ENCODE measurements around the gene HK1. TPM values are rescaled to one million over a fixed set of nuclear protein-coding genes. Genes with fewer than 3 reads are reported as not detected.
"Not testable (repeated sequence)": the region's sequence is repeated elsewhere in the genome, so short reads cannot be mapped to it uniquely, and the experiment has no call there.

HK1 gene
- total RNA-seq, 1 donor from 2014 or later, result 57.3 TPM

DNA sequence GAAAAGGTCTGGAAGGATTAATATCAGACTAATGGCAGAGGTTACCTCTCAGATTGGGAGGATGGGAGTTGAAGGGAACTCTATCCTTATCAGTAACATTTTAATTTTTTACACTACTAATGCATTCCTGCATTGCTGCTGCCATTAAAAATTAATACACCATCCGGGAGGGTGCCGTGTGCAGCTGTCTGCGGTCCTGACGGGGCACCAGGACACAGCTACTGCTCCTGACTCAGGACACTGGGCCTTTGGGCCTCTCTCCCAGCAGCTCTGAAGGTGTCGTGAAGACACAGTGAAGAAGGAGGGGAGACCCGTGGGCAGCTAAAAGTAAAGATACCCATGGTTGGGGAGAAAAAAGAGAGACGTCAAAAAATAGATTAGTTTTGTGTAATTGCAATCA lies 23.4 kb upstream of the HK1 start:
- no peak for DNase-seq (ENCODE audit: low spot score)

DNA sequence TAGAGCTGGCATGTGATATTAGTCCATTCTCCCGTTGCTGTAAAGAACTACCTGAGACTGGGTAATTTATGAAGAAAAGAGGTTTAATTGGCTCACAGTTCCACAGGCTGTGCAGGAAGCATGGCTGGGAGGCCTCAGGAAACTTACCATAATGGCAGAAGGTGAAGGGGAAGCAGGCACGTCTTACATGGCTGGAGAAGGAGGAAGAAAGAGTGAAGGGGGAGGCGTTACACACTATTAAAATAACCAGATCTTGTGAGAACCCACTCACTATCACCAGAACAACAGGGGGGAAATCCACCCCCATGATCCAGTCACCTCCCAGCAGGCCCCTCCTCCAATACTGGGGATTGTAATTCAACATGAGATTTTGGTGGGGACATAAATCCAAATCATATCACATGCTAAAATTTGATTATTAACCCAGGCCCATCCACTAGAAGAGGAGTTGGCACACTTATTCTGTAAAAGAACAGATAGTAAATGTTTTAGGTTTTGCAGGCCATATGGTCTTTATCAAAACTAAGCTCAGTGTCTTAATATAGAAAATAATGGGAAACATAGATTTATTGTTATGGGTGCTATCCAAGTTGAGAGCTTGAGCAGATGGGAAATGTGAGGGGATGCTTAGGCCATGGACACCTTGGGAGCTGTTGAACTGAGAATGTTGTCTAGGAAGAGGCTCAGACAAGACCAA lies 18.6 kb upstream of the HK1 start:
- DNase-seq (ENCODE audit: low spot score), result peak; percentile 12

DNA sequence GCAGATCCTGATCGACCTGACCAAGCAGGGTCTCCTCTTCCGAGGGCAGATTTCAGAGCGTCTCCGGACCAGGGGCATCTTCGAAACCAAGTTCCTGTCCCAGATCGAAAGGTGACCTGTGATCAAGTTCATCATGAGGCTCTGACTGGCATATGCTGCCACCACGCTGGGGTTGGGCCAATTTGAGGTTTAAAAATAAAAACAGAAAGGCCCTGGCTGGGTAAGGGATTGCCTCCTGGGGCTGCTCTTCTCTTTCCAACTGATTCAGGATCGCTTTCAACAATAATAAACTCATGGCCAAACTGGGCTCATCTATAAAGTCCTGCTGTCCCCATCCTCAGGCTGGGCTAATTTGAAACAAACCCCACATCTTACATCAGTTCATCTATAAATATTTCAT lies 17.1 kb upstream of the HK1 start:
- no peak for DNase-seq (ENCODE audit: low spot score)

GRCh38 chr10:69262292-69262751 lies 16.0 kb upstream of the HK1 start:
- no peak for DNase-seq (ENCODE audit: low spot score)

DNA sequence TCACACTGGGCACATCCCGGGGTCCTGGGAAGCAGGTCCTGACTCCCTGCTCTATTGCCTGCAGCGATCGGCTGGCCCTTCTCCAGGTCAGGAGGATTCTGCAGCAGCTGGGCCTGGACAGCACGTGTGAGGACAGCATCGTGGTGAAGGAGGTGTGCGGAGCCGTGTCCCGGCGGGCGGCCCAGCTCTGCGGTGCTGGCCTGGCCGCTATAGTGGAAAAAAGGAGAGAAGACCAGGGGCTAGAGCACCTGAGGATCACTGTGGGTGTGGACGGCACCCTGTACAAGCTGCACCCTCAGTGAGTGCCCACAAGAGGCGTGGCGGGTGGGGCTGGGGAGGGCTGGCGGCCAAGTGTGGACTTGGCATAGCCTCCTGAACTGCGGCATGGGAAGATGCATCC lies 12.8 kb upstream of the HK1 start:
- no peak for DNase-seq (ENCODE audit: low spot score)

GRCh38 chr10:69268761-69269416 lies 9.4 kb upstream of the HK1 start:
- DNase-seq (ENCODE audit: low spot score), result no peak

- DNase-seq (ENCODE audit: low spot score), result no peak
These were observed 8.5 kb upstream of the HK1 start for GRCh38 chr10:69269761-69270160.

- no peak for DNase-seq (ENCODE audit: low spot score)
These were observed 7.3 kb upstream of the HK1 start for GRCh38 chr10:69270990-69271389.

- no peak for DNase-seq (ENCODE audit: low spot score)
These were observed 5.7 kb upstream of the HK1 start for GRCh38 chr10:69272624-69273023.

DNA sequence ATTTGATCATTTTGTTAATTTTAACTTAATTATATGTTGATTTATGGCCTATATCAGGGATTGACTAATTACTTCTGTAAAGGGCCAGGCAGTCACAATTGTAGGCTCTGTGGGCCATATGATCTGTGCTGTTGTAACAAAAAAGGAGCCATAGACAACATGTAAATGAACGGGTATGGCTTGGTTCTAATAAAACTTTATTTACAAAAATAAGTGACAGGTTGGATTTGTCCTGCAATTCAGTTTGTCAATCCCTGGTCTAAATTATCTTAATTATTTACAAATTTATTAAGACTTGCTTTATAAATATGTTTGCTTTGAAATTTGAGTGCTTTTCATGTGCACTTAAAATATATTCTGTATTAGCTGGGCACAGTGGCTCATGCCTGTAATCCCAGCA lies 2.9 kb upstream of the HK1 start:
- no peak for DNase-seq (ENCODE audit: low spot score)

GRCh38 chr10:69276503-69276902 lies 1.8 kb upstream of the HK1 start:
- DNase-seq (ENCODE audit: low spot score), result no peak

GRCh38 chr10:69279110-69279509 lies 814 bp downstream of the HK1 start:
- DNase-seq (ENCODE audit: low spot score), result no peak

- no peak for DNase-seq (ENCODE audit: low spot score)
These were observed 3.5 kb downstream of the HK1 start for GRCh38 chr10:69281507-69282413.

GRCh38 chr10:69284402-69284801 lies 6.1 kb downstream of the HK1 start:
- not testable (repeated sequence) for DNase-seq (ENCODE audit: low spot score)

- no peak for DNase-seq (ENCODE audit: low spot score)
These were observed 7.4 kb downstream of the HK1 start for GRCh38 chr10:69285699-69286098.

DNA sequence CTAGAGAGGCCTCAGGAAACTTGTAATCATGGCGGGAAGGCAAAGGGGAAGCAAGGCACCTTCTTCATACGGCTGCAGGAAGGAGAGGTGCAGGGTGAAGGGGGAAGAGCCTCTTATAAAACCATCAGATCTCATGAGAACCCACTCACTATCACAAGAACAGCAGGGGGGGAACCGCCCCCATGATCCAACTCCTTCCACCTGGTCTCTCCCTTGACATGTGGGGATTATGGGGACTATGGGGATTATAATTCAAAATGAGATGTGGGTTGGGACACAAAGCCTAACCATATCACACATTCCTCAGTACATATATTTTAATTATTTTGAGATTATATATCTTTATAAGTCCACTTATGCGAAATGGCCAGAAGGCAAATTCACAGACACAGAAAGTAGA lies 8.9 kb downstream of the HK1 start:
- no peak for DNase-seq (ENCODE audit: low spot score)

DNA sequence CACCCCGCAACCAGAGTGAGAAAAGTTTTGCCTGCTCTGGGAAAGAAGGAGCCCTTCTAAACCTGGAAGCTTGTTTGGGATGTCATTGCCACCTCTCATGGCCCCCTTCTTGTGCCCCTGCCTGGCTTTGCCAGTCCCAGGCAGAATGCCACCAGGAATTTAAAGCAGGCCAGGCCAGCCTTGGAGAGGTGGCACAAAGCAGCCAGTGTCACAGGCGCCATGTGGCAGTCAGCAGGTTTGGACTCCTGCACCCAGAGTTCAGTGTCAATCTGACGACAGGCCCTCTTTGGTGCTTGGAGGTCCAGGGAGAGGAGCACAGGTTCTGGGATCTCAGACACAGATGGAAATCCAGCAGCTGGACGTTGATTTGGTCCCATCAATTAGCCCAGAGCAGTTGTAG lies 12.7 kb downstream of the HK1 start:
- no peak for DNase-seq (ENCODE audit: low spot score)

DNA sequence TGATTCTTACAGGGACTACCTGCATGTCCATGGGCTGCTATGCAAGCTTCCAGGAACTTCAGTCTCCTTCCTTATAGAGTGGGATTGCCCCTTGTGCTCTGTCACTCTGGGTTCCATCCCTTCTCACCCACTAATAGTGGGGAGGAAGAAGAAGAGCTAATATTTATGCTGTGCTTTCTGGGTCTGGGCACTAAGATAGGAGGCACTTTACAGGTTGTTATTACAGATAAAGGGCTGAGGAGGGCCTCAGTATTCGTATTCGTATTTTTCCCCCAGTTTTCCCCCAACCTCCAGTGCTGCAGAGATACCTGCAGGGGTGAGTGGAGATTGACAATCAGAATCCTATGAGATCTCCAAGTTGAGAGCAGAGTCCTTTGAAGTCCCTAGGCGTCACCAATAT lies 14.2 kb downstream of the HK1 start:
- DNase-seq (ENCODE audit: low spot score), result no peak

DNA sequence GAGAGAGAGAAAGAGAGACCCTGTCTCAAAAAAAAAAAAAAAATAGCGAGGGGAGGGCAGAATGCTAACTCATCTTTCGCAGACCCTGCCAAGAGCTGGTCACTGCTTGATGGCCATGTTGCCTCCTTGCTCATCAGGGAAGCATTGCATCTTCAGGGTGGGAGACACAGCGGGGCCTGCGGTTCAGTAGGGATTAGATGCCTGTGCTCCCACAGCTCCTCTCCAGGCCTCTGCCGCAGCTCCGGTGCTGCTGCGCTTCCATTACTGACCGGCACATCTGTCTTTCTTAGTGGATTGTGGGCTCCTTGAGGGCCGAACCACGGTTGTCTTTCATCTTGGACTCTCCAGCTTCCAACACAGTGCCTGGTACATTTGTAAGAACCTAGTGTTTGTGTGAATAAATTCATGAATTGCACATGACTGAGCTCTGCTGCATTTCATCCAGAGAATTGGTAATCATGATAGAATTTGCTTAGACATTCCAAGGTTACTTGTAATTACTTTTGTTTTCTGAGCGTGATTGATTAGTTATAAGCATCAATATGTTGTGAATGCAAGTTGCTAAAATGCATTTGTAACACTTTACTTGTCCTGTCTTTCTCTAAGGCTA lies 16.8 kb downstream of the HK1 start:
- no peak for DNase-seq (ENCODE audit: low spot score)

GRCh38 chr10:69303632-69304051 lies 25.3 kb downstream of the HK1 start:
- DNase-seq (ENCODE audit: low spot score), result no peak

DNA sequence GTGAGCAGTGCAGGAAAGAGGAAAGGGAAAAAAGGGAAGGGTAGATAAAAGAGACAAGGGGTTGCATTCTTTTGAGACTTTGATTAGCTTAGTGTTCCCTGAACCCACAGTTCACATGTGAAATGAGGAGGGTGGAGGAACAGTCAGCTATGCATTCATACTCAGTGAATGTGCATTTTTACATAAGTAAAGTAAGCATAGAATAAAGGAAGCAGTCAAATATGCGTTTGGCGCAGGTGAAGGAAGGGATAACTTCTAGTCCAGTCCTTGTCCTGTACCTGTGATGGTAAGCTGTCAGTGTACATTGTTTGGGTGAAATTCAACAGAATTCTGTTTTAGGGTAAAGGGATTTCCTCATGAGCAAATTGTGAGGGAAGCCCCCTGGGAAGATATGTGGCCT lies 28.1 kb downstream of the HK1 start:
- no peak for DNase-seq (ENCODE audit: low spot score)

DNA sequence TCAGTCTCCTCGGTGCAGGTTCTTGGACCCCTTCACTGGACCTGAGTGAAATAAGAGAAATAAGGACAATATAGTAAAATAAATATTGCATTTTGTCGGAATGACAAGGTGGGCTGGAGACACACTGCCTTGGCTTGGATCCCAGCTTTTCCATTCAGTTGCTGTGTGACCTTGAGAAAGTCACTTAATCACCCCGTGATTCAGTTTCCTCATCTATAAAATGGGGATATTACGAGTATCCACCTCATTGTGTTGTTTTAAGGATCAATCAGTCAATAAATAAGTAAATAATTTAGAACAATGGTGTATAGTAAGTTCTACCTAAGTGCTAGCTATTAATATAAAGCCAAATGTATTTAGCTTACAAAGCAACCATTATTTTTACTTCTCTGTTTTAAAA lies 29.1 kb downstream of the HK1 start:
- no peak for DNase-seq (ENCODE audit: low spot score)

All from umbilical cord (tissue), 2 donors.